ENCODE data around the gene ARHGAP24.

The ARHGAP24 gene

DNA sequence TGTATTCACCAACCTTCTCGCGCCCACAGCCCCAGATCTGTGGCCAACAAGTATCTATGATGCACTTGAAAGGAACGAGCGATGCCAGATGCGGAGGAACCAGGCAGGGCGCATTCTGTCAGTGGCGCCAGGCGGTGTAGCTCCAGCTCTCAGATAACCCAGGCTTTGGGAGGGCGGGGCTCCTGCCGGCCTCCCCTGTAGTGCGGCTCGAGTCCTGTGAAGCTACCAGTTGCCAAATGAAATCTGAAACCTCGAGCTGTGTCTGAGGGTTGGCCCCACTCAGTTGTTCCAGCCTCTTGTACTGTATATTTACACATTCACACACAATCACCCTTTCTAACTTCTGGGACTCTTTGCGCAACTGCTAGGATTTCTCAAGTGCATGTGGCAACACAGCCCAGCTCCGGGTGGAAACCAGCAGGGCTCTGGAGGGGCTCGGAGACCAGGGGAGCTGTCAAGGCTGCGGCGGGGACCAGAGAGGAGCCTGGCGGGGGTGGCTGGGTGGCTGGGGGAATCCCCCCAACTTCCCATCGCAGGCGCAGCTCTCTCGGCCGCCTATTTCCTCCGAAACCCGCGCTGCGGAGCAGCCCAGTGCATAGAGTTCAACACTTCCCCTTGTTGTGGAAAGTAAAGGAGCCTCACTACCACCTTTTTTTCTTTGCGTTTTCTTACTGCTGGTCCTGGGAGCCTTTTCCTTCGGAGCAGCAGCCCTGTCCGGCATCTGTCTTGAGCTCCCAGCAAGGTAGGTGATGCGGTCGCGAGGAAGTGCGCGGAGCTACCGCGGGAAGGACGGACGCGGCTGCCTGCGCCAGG lies at the start of gene ARHGAP24:
TSS of gene ARHGAP24 (plus strand) at position 333 of the 813 bp plus-strand sequence.
- peak; percentile 76 for DNase-seq (ENCODE audit: low read depth, low spot score)

- DNase-seq (ENCODE audit: low read depth, low spot score) = no peak
Observed at GRCh38 chr4:85426366-85426765, 48.6 kb upstream of the ARHGAP24 start.

- DNase-seq (ENCODE audit: low read depth, low spot score) = no peak
Observed at GRCh38 chr4:85427123-85427522, 47.8 kb upstream of the ARHGAP24 start.

- no peak for DNase-seq (ENCODE audit: low read depth, low spot score)
Observed at GRCh38 chr4:85430226-85430625, 44.7 kb upstream of the ARHGAP24 start.

DNA sequence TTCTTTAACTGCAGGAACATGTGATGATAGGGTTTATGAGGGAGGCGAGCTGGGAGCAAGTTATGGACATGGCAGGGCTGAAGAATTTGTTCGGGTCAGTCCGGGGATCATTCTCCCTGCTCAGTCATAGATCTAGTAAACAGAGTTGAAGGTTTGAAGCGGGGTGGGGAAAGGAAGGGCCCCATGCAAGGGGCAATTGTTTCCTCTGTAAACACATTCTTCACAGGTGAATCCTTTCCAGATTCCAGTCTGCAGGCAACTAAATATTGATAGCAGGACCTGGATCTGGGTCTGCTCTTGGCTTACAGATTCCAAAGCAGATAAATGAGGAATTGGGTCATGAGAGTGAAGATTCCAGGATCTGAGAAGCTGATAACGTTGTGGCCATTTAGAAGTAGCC lies 44.3 kb upstream of the ARHGAP24 start:
- no peak for DNase-seq (ENCODE audit: low read depth, low spot score)

- no peak for DNase-seq (ENCODE audit: low read depth, low spot score)
Observed at GRCh38 chr4:85431156-85431555, 43.8 kb upstream of the ARHGAP24 start.

DNA sequence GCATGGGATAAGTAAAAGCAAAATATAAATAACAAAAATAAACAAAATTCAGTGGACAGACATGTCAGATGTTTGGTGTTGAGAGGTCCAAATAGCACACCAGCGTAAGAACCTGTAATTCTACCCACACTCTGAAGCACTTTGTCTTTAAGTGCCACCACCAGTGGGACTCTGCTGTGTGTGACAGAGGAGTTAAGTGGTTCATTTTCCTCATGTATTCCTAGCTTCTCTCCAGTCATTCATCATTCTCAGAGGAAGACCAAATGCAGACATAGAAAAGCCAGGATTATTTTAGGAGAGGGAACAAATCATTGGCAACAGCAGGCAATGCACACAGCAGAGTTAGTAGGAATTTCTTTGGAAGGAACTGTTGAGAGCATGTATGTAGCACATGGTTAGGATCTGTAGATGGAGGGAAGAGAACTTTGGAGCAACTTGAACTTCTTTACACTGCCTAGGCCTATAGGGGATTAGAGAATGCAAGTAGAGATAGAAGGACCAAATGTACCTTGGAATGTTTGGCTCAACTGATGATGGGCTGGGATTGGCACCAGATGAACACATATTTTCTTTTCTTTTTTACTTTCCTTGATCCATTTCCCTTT lies 43.0 kb upstream of the ARHGAP24 start:
- DNase-seq (ENCODE audit: low read depth, low spot score) = no peak

- DNase-seq (ENCODE audit: low read depth, low spot score) = no peak
Observed at GRCh38 chr4:85445050-85445639, 29.8 kb upstream of the ARHGAP24 start.

GRCh38 chr4:85446141-85446861 lies 28.6 kb upstream of the ARHGAP24 start:
- DNase-seq (ENCODE audit: low read depth, low spot score) = no peak

- no peak for DNase-seq (ENCODE audit: low read depth, low spot score)
Observed at GRCh38 chr4:85448906-85449890, 25.8 kb upstream of the ARHGAP24 start.

DNA sequence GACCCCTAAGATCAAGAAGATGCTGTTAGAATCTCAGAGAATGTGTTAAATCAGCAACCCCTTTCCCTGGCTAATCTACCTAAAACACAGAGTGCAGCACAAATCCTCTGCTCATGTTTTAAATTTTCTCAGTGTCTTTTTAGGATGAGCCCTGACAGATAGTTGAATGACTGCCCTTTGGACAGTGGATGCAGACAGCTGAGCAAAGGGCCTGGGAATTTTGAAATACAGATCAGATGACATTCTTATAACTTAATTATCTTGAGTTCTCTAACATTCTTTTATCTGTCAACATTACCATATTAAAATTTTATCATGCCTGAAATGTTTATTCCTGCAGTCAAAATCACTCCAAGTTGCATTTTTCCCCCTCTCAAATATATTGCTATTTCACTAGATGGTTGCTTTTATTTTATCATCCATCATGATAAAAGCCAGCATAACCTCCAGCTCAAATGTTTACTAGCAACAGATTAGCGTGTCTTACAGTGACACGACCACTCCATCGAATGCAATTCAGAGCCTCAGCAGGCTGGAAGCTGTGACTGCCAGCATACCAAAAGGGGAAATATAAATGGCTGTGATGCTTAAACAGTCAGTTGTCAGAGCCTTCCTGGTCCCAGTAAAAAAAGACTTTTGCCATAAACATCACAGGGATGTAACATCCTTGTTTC lies 22.8 kb upstream of the ARHGAP24 start:
- DNase-seq (ENCODE audit: low read depth, low spot score) = no peak

DNA sequence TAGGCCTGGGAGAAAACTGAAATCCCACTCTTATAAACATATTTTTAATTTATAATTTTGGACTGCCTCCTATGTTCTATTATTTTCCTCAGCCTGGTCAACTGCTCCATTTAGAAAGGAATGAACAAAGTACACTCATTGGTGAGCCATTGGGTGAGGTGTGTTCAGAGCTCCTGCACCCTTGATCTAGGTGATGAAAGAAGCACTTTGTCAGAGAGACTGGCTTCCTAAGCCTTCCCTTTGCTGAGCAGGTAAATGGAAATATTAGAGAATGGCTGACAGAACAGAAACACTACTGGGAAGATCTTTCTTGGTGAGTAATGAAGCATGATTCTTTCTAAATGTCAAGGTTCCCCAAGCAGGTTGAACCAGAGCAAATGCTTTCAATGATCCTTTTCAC lies 19.0 kb upstream of the ARHGAP24 start:
- no peak for DNase-seq (ENCODE audit: low read depth, low spot score)

GRCh38 chr4:85457752-85458467 lies 17.0 kb upstream of the ARHGAP24 start:
- DNase-seq (ENCODE audit: low read depth, low spot score) = no peak

GRCh38 chr4:85459736-85460135 lies 15.2 kb upstream of the ARHGAP24 start:
- DNase-seq (ENCODE audit: low read depth, low spot score) = no peak

DNA sequence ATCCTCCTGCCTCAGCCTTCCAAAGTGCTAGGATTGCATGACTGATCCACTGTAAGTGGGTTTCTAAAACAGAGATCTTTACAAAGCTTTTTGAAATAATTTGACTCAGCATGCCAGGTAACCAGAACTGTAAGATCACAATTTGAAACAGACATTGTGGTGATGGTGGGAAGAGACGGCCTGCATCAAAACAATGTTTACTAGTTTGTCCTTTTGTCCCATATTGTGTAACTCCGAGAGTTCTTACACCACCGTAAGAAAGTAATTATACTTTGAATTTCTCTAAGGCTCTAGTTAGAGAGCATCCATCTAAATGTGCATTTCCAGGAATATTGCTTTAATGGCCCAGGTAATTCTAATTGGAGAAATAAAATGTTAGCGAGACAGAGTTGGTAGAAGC lies 594 bp upstream of the ARHGAP24 start:
- no peak for DNase-seq (ENCODE audit: low read depth, low spot score)

- no peak for DNase-seq (ENCODE audit: low read depth, low spot score)
Observed at GRCh38 chr4:85475631-85476233, 782 bp downstream of the ARHGAP24 start.

DNA sequence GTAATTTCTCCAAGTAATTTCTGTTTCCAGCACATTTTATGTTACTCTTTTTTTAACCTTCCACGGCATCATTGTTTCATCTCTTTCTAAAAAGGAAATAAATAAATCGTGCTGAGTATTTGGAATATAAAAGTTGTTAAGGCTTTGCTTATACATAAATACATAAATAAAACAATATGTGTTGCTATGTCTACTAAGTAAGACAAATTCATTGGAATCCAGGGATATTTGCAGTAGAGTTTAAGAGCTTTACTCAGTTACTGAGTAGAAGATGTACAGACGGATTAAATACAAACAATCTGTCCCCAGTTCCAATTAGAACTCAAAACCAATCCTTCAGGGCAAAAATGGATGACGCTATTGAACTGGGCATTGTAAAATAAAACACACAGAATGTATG lies 1.4 kb downstream of the ARHGAP24 start:
- no peak for DNase-seq (ENCODE audit: low read depth, low spot score)

- DNase-seq (ENCODE audit: low read depth, low spot score) = no peak
Observed at GRCh38 chr4:85477534-85477933, 2.6 kb downstream of the ARHGAP24 start.

- no peak for DNase-seq (ENCODE audit: low read depth, low spot score)
Observed at GRCh38 chr4:85478576-85478975, 3.6 kb downstream of the ARHGAP24 start.

Measured in iPS DF 19.7 (cell line).